Neural cell (in vitro differentiated cells): ENCODE results near the gene PARD6G. TPM values are rescaled to one million over a fixed set of nuclear protein-coding genes. Genes with fewer than 3 reads are reported as not detected.

ENCODE experiments used
- H2AFZ ChIP-seq: fragments of 200-600, 300-800 bp; sonication (generic), shearing (Covaris generic); 2 replicates; pipeline ENCODE4 v1.6.0; 2014; ENCODE audit warnings: low read depth, mild to moderate bottlenecking, antibody characterized with exemption, low read length, moderate library complexity
- H3F3A ChIP-seq: fragments of 200-600 bp; shearing (Covaris generic); 2 replicates; pipeline ENCODE4 v1.6.1; 2016; ENCODE audit warnings: mild to moderate bottlenecking, moderate library complexity, mixed read lengths, antibody characterized with exemption, low read length; ENCODE audit not compliant: insufficient read depth, poor library complexity, severe bottlenecking
- H3K27ac ChIP-seq: fragments of 200-600, 300-800 bp; sonication (generic), shearing (Covaris generic); 2 replicates; pipeline ENCODE4 v1.5.1; 2014; ENCODE audit warnings: mild to moderate bottlenecking, low read length, moderate library complexity
- H3K27me3 ChIP-seq: fragments of 300-800, 200-600 bp; sonication (generic), shearing (Covaris generic); 2 replicates; pipeline ENCODE4 v1.6.0; 2014; ENCODE audit warnings: mild to moderate bottlenecking, low read depth, low read length, moderate library complexity; ENCODE audit not compliant: insufficient read depth
- H3K36me3 ChIP-seq: fragments of 300-800, 200-600 bp; sonication (generic), shearing (Covaris generic); 2 replicates; pipeline ENCODE4 v1.5.1; 2014; ENCODE audit warnings: mild to moderate bottlenecking, antibody characterized with exemption, low read length, moderate library complexity; ENCODE audit not compliant: insufficient read depth
- H3K4me2 ChIP-seq: fragments of 300-800, 200-600 bp; sonication (generic), shearing (Covaris generic); 2 replicates; pipeline ENCODE4 v1.6.0; 2014; ENCODE audit warnings: mild to moderate bottlenecking, low read length
- H3K4me3 ChIP-seq: fragments of 300-800, 200-600 bp; sonication (generic), shearing (Covaris generic); 2 replicates; pipeline ENCODE4 v1.5.1; 2014; ENCODE audit warnings: mild to moderate bottlenecking, low read length, moderate library complexity
- H3K79me2 ChIP-seq: fragments of 200-600 bp; shearing (Covaris generic); replicated peaks from 2 replicates; pipeline ENCODE4 v1.6.0; 2014; ENCODE audit warnings: mild to moderate bottlenecking, low read length, moderate library complexity; ENCODE audit not compliant: insufficient read depth
- H3K9ac ChIP-seq: fragments of 300-800, 200-600 bp; sonication (generic), shearing (Covaris generic); 2 replicates; pipeline ENCODE4 v1.6.1; 2016; ENCODE audit warnings: mild to moderate bottlenecking, low read length, mixed read lengths
- H3K9me2 ChIP-seq: fragments of 200-600 bp; shearing (Covaris generic); 2 replicates; pipeline ENCODE4 v1.6.1; 2016; ENCODE audit warnings: mild to moderate bottlenecking, low read length, mixed read lengths; ENCODE audit not compliant: insufficient read depth
- H3K9me3 ChIP-seq: fragments of 200-600, 300-800 bp; sonication (generic), shearing (Covaris generic); 2 replicates; pipeline ENCODE4 v1.6.1; 2016; ENCODE audit warnings: mild to moderate bottlenecking, mixed run types, low read length, moderate library complexity, mixed read lengths
- H4K20me1 ChIP-seq: fragments of 200-600 bp; shearing (Covaris generic); 2 replicates; pipeline ENCODE4 v1.6.1; 2016; ENCODE audit warnings: mild to moderate bottlenecking, mixed run types; ENCODE audit not compliant: insufficient read depth
- CTCF ChIP-seq: fragments of 450-650 bp; IDR thresholded peaks from 2 replicates; pipeline ENCODE4 v1.5.1; 2014; ENCODE audit warnings: antibody characterized with exemption, mild to moderate bottlenecking, moderate library complexity; ENCODE audit not compliant: poor library complexity, severe bottlenecking
- EZH2 ChIP-seq: fragments of 200-600, 300-800 bp; shearing (Covaris generic), sonication (generic); IDR thresholded peaks from 2 replicates; pipeline ENCODE4 v1.6.1; 2014; ENCODE audit warnings: antibody characterized with exemption, low read length, borderline replicate concordance, mild to moderate bottlenecking; ENCODE audit not compliant: insufficient read depth, poor library complexity, severe bottlenecking
- MXI1 ChIP-seq: fragments of 450-650 bp; conservative IDR thresholded peaks from 2 replicates; pipeline ENCODE4 v1.6.1; 2014; ENCODE audit warnings: antibody characterized with exemption, mild to moderate bottlenecking; ENCODE audit not compliant: poor library complexity, severe bottlenecking
- POLR2AphosphoS5 ChIP-seq: IDR thresholded peaks from 2 replicates; pipeline ENCODE4 v1.6.1; 2012
- RAD21 ChIP-seq: fragments of 450-650 bp; conservative IDR thresholded peaks from 2 replicates; pipeline ENCODE4 v1.6.1; 2014; ENCODE audit warnings: antibody characterized with exemption, mild to moderate bottlenecking, moderate library complexity
- SMC3 ChIP-seq: fragments of 450-650 bp; conservative IDR thresholded peaks from 2 replicates; pipeline ENCODE4 v1.6.1; 2014; ENCODE audit warnings: antibody characterized with exemption, mild to moderate bottlenecking, moderate library complexity; ENCODE audit not compliant: poor library complexity
- polyA plus RNA-seq: library from polyadenylated mRNA; depleted of rRNA; stranded (reverse); fragments of >200 nt; gene quantifications from 2 replicates; pipeline ENCODE4 v1.2.3, GENCODE V29; 2014
- TF ChIP-seq, protein P1 (sequence below): IDR thresholded peaks from 2 replicates; pipeline ENCODE4 v1.6.1; 2012; ENCODE audit warnings: borderline replicate concordance

The PARD6G gene
- polyA plus RNA-seq, 1 donor from 2014 or later: 9.3 TPM

DNA sequence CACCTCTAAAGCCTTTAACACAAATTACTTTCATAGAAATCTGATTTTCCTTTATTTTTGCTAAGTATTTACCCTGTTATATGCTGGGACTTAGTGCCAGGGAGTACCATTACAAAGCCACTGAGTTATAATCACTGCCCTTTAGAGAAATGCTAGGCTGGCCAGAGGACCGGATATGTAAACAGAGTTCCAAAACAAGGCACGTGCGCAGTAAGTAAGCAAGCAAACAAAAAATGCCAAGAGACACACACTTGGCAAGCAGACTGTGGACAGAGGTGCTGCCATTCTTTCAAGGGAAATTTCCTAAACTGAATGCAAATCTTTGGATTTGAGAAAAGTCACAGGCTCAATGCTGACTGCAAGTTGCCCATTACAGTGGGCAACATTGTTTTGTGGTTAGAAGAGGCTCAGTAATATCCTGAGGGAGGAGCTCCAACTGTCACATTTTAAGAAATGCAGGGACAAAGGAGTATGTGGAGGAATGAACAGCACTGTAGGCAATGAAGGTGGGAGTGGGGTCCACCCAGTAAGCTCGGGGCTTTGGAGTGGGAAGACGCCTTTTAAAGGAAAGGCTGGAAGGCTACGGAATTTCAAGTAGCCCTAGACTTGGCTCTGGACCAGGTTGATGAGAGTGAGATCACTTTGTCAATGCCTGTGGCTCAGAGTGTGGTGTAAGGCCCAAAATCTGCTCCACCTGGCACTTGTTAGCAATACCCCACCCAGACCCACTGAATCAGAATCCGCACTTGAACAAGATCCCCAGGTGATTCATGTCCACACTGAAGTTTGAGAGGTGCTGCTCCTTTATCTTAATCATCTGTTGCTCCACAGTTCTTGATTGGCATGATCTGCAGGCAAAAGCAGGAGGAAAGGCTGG is 2.1 kb upstream of the PARD6G start:
- Histone ChIP-seq H3K9me3 (no peaks in the 10 kb centered on the region), H2AFZ (no peak overlapping the region), H3K4me3 (no peak overlapping the region), H3K4me2 (no peak overlapping the region), H3K79me2 (peaks cover 16% of the 10 kb centered on the region), H4K20me1 (no peaks in the 10 kb centered on the region), H3K36me3 (no peaks in the 10 kb centered on the region), H3K9me2 (no peaks in the 10 kb centered on the region), H3K27ac (no peak overlapping the region), H3K27me3 (no peaks in the 10 kb centered on the region), H3F3A (no peaks in the 10 kb centered on the region), H3K9ac (no peak overlapping the region)
- no peak for TF ChIP-seq SMC3
- no peak for TF ChIP-seq POLR2AphosphoS5
- TF ChIP-seq RAD21: no peak
- no peak for TF ChIP-seq EZH2
- no peak for TF ChIP-seq CTCF

GRCh38 chr18:80246445-80247392 is 595 bp downstream of the PARD6G start:
- H3K27ac ChIP-seq: peak overlapping the region; percentile 24
- H3K79me2 ChIP-seq: peaks cover 30% of the 10 kb centered on the region
- H3K27me3 ChIP-seq: no peaks in the 10 kb centered on the region
- no peaks in the 10 kb centered on the region for H3F3A ChIP-seq
- H4K20me1 ChIP-seq: no peaks in the 10 kb centered on the region
- H3K4me3 ChIP-seq: peak overlapping the region; percentile 94
- H3K9me3 ChIP-seq: no peaks in the 10 kb centered on the region
- TF ChIP-seq, protein P1, sequence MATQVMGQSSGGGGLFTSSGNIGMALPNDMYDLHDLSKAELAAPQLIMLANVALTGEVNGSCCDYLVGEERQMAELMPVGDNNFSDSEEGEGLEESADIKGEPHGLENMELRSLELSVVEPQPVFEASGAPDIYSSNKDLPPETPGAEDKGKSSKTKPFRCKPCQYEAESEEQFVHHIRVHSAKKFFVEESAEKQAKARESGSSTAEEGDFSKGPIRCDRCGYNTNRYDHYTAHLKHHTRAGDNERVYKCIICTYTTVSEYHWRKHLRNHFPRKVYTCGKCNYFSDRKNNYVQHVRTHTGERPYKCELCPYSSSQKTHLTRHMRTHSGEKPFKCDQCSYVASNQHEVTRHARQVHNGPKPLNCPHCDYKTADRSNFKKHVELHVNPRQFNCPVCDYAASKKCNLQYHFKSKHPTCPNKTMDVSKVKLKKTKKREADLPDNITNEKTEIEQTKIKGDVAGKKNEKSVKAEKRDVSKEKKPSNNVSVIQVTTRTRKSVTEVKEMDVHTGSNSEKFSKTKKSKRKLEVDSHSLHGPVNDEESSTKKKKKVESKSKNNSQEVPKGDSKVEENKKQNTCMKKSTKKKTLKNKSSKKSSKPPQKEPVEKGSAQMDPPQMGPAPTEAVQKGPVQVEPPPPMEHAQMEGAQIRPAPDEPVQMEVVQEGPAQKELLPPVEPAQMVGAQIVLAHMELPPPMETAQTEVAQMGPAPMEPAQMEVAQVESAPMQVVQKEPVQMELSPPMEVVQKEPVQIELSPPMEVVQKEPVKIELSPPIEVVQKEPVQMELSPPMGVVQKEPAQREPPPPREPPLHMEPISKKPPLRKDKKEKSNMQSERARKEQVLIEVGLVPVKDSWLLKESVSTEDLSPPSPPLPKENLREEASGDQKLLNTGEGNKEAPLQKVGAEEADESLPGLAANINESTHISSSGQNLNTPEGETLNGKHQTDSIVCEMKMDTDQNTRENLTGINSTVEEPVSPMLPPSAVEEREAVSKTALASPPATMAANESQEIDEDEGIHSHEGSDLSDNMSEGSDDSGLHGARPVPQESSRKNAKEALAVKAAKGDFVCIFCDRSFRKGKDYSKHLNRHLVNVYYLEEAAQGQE: no peak
- peak; percentile 41 for TF ChIP-seq MXI1
- H3K9me2 ChIP-seq: no peaks in the 10 kb centered on the region
- peak overlapping the region; percentile 60 for H2AFZ ChIP-seq
- H3K36me3 ChIP-seq: no peaks in the 10 kb centered on the region
- peak overlapping the region; percentile 78 for H3K9ac ChIP-seq
- peak overlapping the region; percentile 58 for H3K4me2 ChIP-seq
